Eye (tissue), 1 donor: ENCODE measurements around the gene TREML1.
"Not testable (repeated sequence)": the region's sequence is repeated elsewhere in the genome, so short reads cannot be mapped to it uniquely, and the experiment has no call there.

Source experiments
- DNase-seq: peaks from one replicate; pipeline ENCODE4 v3.0.0-alpha.2; 2015

TREML1 gene

DNA sequence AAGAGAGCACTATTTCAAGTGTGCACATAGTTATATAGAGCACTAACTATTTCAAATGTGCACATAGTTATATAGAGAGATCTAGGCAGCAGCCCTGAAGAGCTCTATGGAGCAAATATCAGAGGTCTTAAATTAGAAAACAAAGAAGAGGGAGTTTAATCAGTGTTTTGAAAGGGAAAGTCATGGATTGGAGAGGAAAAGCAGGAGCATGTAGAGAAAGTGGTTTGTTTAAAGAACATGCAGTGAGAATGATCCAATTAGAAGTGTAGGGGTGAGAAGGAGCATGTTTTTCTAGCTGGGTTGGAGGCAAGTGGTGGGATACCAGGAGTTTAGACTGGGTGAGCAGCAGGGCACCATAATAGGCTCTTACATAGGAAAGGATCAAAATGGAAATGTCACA, 17.2 kb downstream of the TREML1 start:
- no peak for DNase-seq

DNA sequence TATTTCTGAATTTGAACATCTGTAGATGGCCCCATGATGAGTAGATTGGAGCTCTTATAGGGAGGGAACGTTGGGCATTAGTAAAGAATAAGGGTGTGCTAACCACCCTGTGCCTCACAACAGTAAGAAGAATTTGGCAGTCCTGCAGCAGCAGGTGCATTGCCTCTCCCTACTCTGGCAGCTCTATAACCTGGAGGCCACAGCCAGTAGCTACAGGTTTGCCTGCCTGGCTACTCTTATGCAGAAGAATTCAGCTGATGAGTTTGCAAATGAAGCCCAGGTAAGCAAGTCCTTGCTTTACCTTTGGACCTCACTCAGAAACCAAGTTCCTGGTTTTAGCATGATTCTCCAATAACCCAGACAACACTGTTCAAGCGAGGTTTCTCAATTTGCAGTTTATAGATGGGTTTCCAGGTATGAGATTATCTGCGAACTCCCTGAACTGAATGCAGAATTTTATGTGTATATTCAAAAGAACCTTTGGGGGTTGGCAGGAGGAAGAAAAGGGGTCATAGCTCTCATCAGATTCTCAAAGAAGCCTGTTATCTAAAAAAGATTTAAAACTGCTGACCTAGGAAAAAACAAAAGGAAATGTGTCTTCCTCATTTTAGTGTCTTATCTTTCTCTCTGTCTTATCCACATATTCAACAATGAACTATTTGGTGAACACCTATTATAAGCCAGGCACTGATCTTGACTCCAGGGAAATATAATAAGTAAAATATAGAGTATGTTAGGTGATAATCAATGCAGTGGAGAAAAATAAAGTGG, 18.9 kb downstream of the TREML1 start:
- no peak for DNase-seq

DNA sequence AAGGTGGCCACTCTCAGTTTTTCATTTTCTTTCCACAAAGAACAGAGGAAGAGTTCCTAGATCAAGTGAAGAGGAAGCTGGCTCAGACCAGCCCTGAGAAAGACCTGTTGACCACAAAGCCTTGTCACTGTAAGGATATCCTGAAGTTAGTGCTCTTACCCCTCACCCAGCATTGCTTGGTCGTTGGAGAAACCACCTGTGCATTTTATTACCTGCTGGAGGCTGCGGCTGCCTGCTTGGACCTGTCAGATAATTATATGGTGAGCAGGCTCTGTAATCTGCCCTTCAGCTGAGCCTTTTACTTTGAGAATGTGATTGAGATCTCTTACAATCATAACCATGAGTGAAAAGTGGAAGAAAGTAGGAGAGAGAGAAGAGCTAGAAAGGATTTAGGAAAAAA, 21.9 kb downstream of the TREML1 start:
- no peak for DNase-seq

DNA sequence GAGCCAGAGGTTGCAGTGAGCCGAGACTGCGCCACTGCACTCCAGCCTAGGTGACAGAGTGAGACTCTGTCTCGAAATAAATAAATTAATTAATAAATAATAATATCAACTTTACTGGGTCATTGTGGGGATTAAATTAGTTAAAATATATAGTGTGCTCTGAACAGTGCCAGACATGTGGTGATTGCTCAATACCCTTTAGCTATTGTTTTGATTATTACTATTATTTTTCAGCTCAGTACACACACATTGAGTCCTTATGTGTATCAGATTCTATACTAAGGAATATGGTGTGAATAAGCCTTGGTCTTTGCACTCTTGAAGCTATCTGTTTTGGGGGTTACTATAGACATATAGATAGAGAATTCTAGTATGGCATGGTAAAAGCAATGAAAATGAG, 28.9 kb downstream of the TREML1 start:
- no peak for DNase-seq

DNA sequence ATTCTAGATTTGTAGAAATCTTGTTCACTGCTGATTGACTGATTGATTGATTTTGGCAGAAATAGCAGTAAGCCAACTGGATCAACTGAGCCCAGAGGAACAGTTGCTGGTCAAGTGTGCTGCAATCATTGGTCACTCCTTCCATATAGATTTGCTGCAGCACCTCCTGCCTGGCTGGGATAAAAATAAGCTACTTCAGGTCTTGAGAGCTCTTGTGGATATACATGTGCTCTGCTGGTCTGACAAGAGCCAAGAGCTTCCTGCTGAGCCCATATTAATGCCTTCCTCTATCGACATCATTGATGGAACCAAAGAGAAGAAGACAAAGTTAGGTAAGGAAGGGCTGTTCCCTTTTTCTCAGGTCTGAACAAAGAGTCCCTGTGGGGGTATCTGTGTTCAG, 31.2 kb downstream of the TREML1 start:
- DNase-seq: no peak

DNA sequence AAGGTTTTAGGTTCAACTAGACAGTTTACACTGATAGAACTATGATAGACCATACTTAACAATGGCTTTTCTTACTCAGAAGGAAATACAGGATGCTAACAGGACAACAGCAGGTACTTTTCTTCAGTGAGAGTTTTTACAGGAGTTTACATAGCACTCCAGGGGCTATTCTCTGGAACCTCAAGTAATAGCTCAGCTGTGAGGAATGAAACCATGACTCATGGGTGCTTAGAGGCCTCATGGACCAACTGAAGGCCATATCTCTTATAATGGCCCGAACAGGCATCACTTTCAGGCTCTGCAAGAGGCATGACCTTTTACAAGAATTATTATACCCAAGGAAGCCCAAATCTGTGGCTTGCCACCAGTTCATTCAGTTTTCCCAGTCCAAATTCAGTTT, 31.8 kb downstream of the TREML1 start:
- no peak for DNase-seq

DNA sequence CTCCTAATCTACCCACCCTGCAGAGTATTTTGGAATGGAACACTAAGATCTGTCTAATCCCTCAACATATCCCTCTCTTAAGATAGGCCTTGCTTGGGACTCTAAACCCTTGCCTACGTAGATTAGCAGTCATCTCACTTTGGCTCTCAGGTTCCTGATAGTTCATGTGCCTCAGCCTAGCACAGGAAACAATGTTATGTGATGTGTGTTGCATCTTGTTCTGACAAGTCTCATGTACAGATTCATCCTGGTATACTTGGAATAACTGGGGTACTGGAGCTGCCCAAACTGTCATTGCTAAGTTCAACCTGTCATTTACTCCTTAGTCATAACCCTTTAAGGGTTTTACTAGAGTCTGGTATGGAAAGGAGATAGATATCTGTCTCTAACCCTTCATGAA, 34.1 kb downstream of the TREML1 start:
- no peak for DNase-seq

DNA sequence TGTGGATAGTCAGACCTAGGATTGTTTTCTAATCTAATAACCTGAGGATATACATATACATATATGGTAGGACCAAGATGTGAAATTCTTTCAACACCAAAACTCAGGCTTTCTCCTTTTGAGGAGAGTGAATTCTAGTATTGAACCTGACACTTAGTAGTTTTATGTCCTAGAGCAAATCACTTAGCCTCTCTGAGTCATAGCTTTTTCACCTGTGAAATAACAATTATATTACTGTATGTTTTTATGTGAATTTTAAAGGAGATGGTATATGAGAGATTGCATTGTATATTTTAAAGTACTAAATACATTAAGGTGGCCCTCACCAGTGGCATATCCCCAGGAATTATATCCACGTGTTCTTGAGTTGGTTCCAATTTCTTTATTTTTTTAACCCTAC, 34.6 kb downstream of the TREML1 start:
- DNase-seq: no peak

DNA sequence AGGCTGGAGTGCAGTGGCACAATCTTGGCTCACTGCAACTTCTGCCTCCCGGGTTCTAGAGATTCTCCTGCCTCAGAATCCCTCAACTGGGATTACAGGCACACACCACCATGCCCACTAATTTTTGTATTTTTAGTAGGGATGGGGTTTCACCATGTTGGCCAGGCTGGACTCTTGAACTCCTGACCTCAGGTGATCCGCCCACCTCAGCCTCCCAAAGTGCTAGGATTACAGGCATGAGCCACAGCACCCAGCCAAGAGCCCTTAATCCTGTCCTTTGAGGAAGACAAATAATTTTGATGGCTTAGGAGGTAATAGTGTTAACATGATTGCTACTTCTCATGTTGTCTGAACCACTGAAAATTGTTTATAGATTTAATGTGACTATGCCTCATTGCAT, 39.1 kb downstream of the TREML1 start:
- DNase-seq: not testable (repeated sequence)

DNA sequence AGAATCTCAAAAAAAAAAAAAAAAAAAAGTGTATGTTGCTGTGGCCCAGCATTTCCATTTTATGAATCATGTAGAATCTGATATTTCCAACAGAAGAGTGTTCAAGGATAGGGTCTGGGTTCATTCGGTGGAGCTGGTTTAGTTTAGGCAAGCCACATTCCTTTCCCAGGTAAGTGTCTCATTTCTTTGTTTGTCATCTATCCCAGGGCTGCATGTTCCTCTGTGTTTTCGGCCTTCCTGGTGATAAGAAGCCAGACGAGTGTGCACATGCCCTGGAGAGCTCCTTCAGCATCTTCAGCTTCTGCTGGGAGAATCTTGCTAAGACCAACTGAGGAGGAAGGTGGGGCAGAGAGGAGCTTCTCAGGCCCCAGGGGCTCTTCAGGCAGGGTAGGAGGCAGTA, 43.1 kb downstream of the TREML1 start:
- DNase-seq: no peak

DNA sequence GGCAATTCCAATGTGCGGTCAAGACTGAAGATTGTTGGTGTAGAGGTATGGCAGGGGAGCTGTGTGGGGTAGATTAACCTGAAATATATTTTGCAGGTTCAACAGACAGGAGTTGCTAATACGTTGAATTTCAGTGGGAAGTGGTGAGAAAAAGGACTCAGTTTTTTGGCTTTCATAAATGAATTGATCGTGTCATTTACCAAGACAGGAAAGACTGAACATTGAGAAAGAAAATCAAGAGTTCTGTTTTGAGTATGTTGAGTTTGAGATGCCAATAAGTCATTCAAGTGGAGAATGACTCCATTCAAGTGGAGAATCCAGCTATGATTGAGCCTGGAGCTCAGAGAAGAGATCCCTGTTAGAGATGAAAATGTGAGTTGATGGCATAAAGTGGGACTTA, 50.3 kb downstream of the TREML1 start:
- no peak for DNase-seq

DNA sequence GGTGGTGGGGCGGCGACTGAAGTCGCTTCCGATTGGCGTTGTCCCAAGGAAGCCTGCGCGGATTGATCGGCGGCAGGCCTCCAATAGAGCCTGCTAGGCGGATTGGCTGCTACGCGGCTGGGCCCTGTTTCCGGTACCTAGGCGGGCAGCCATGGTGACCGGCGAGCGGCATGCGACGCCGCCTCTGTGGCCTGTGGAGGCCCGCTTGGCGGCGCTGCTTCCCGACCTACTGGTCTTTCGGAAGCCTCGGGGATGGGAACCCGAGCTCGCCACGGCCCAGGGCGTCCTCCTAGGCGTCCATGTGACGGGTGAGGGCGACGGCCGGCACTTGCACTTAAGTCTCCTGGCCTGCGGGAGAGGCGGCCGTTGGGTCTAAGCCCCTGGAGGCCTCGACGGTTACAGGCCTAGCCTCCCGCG, 53.3 kb downstream of the TREML1 start:
- peak; percentile 13 for DNase-seq
